ENCODE data around the gene ZBTB44. TPM values are rescaled to one million over a fixed set of nuclear protein-coding genes. Genes with fewer than 3 reads are reported as not detected.
A peak's percentile ranks its signal among the peaks of the same experiment; 100 is the strongest.

The ZBTB44 gene
- total RNA-seq, 2 donors from 2014 or later, result 27.7 to 48.5 TPM

- H3K4me1 ChIP-seq, result peaks cover 0 to 24% of the 10 kb centered on the region in 2 donors
- TF ChIP-seq, protein P1, sequence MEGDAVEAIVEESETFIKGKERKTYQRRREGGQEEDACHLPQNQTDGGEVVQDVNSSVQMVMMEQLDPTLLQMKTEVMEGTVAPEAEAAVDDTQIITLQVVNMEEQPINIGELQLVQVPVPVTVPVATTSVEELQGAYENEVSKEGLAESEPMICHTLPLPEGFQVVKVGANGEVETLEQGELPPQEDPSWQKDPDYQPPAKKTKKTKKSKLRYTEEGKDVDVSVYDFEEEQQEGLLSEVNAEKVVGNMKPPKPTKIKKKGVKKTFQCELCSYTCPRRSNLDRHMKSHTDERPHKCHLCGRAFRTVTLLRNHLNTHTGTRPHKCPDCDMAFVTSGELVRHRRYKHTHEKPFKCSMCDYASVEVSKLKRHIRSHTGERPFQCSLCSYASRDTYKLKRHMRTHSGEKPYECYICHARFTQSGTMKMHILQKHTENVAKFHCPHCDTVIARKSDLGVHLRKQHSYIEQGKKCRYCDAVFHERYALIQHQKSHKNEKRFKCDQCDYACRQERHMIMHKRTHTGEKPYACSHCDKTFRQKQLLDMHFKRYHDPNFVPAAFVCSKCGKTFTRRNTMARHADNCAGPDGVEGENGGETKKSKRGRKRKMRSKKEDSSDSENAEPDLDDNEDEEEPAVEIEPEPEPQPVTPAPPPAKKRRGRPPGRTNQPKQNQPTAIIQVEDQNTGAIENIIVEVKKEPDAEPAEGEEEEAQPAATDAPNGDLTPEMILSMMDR (IDR thresholded peaks at IDR 0.05), result no peak
- no peaks in the 10 kb centered on the region for H3K27me3 ChIP-seq
- H3K27ac ChIP-seq, result no peak overlapping the region
- no peaks in the 10 kb centered on the region for H3K9me3 ChIP-seq
- no peaks in the 10 kb centered on the region for H3K36me3 ChIP-seq
- H3K4me3 ChIP-seq, result no peak overlapping the region
- DNase-seq (ENCODE audit: low spot score), result no peak
Observed at GRCh38 chr11:130219148-130219547, 95.6 kb downstream of the ZBTB44 start.

GRCh38 chr11:130218501-130219070, 96.1 kb downstream of the ZBTB44 start:
- Histone ChIP-seq H3K9me3 (no peaks in the 10 kb centered on the region), H3K4me3 (no peak overlapping the region), H3K36me3 (no peaks in the 10 kb centered on the region), H3K27ac (no peak overlapping the region), H3K4me1 (peaks cover 0 to 18% of the 10 kb centered on the region in 2 donors), H3K27me3 (no peaks in the 10 kb centered on the region)
- DNase-seq (ENCODE audit: low spot score), result peak; percentile 38
- TF ChIP-seq, protein P1 (IDR thresholded peaks at IDR 0.05), result no peak

DNA sequence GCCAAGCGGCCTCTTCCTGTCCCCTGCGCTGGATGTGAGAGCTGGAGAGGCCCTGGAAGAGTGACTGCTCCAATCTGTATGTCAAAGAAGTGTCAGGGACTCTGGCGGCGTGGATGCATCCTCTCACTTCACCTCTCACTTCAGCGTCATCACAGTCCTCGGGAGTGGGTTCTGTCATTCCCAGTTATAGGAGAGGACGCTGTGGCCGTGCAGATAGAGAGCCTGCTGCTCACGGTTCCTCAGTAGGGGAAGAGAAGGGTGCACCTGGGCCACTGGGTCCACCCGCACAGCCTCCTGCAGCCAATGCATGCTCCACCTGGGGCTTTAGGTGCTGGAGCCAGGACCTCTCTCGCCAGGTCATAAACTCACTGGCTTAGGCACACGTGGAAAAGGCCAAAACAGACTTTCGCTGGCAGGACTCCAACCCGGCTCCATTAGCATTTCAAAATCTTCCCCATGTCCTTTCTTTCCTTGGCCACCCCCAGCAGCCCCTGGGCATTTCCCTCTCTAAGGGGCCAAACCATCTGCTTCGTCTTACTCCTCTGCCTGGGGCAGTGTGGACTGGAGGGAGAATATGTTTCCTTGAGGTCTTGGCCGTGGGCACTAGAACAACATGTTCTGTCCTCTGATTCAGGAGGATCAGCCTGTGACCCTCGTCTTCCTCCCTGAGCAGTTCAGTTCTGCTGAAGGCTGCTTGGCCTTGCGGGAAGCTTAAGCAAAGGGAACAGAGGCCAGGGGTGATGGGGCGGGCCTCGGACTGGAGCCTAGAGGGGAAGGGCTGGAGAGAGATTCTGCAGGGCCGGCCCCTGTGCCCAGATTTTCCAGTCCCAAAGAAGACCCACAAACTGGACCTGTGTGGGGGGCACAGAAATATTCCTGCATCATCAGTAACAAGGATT, 97.3 kb downstream of the ZBTB44 start:
- no peak overlapping the region for H3K27ac ChIP-seq
- peaks cover 0 to 26% of the 10 kb centered on the region in 2 donors for H3K4me1 ChIP-seq
- TF ChIP-seq, protein P1 (IDR thresholded peaks at IDR 0.05), result no peak
- DNase-seq (ENCODE audit: low spot score), result peak; percentile 57
- no peaks in the 10 kb centered on the region for H3K36me3 ChIP-seq
- H3K4me3 ChIP-seq, result no peak overlapping the region
- H3K9me3 ChIP-seq, result no peaks in the 10 kb centered on the region
- H3K27me3 ChIP-seq, result no peaks in the 10 kb centered on the region

DNA sequence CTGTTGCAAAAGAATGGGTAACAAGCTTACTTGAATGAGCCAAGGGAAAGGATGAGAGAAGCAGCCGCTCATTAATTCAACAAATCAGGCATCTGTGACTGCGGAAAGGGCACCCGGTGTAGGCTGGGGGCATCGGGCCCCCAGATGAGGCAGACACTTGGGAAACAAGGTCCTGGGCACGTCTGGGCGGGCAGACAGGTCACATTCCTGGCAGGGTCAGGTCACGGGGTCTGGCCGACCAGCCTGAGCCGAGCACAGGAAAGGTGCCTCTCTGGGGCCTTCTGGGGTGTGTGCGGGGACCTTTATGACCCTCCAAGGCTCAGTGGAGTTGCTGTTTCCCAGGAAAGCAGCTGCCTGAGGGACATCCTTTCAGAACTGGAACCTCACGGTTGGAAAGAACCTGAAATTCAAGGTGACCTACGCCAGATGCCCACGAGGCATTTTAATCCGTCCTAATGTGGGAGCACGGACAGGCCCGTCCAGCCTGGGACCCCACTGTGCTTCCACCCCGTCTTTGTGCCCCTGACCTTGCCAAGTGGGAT, 98.1 kb downstream of the ZBTB44 start:
- TF ChIP-seq, protein P1 (IDR thresholded peaks at IDR 0.05), result no peak
- H3K4me3 ChIP-seq, result no peak overlapping the region
- peak; percentile 11 for DNase-seq (ENCODE audit: low spot score)
- H3K27me3 ChIP-seq, result no peaks in the 10 kb centered on the region
- no peak overlapping the region for H3K27ac ChIP-seq
- H3K9me3 ChIP-seq, result no peaks in the 10 kb centered on the region
- no peaks in the 10 kb centered on the region for H3K36me3 ChIP-seq
- peaks cover 0 to 26% of the 10 kb centered on the region in 2 donors for H3K4me1 ChIP-seq

- H3K9me3 ChIP-seq, result no peaks in the 10 kb centered on the region
- TF ChIP-seq, protein P1 (IDR thresholded peaks at IDR 0.05), result no peak
- no peak for DNase-seq (ENCODE audit: low spot score)
Observed at GRCh38 chr11:130216221-130216550, 98.5 kb downstream of the ZBTB44 start.

More at GRCh38 chr11:130216221-130216550, 98.5 kb downstream of the ZBTB44 start:
- Histone ChIP-seq H3K27me3 (no peaks in the 10 kb centered on the region), H3K4me3 (no peak overlapping the region), H3K27ac (no peak overlapping the region), H3K36me3 (no peaks in the 10 kb centered on the region), H3K4me1 (peaks cover 0 to 26% of the 10 kb centered on the region in 2 donors)

All from right atrium auricular region (tissue), 2 donors.